Karpas-422 (cell line): ENCODE results near the gene CLCNKB. TPM values are rescaled to one million over a fixed set of nuclear protein-coding genes. Genes with fewer than 3 reads are reported as not detected.

Experiments
- DNase-seq: peaks from one replicate; pipeline ENCODE4 v3.0.0-alpha.2; 2015
- H2AFZ ChIP-seq: fragments of 200-600 bp; sonication (generic); 2 replicates; pipeline ENCODE4 v1.6.1; 2014; ENCODE audit warnings: antibody characterized with exemption, low read length, mixed read lengths
- H3K27ac ChIP-seq: fragments of 200-600 bp; sonication (generic); 2 replicates; pipeline ENCODE4 v1.5.1; 2014; ENCODE audit warnings: mild to moderate bottlenecking, low read length, moderate library complexity
- H3K27me3 ChIP-seq: fragments of 200-600 bp; sonication (generic); 2 replicates; pipeline ENCODE4 v1.6.1; 2014; ENCODE audit warnings: low read length, mixed read lengths
- H3K36me3 ChIP-seq: fragments of 200-600 bp; sonication (generic); 2 replicates; pipeline ENCODE4 v1.6.1; 2014; ENCODE audit warnings: low read length, mixed read lengths; ENCODE audit not compliant: insufficient read depth
- H3K4me1 ChIP-seq: fragments of 200-600 bp; sonication (generic); 2 replicates; pipeline ENCODE4 v1.6.1; 2014; ENCODE audit warnings: mild to moderate bottlenecking, low read length, mixed read lengths
- H3K4me2 ChIP-seq: fragments of 200-600 bp; sonication (generic); 2 replicates; pipeline ENCODE4 v1.6.1; 2014; ENCODE audit warnings: low read length, low read depth, mild to moderate bottlenecking; ENCODE audit not compliant: poor library complexity, severe bottlenecking
- H3K4me3 ChIP-seq: fragments of 200-600 bp; sonication (generic); 2 replicates; pipeline ENCODE4 v1.5.1; 2014; ENCODE audit warnings: mild to moderate bottlenecking, antibody characterized with exemption, low read length, mixed read lengths
- H3K79me2 ChIP-seq: fragments of 200-600 bp; sonication (generic); 2 replicates; pipeline ENCODE4 v1.6.1; 2014; ENCODE audit warnings: mild to moderate bottlenecking, low read length, mixed read lengths
- H3K9ac ChIP-seq: fragments of 200-600 bp; sonication (generic); 2 replicates; pipeline ENCODE4 v1.6.0; 2014; ENCODE audit warnings: low read length
- H3K9me2 ChIP-seq: fragments of 200-600 bp; sonication (generic), shearing (Covaris generic); replicated peaks from 2 replicates; pipeline ENCODE4 v1.6.0; 2014; ENCODE audit warnings: mild to moderate bottlenecking, low read length, moderate library complexity; ENCODE audit not compliant: insufficient read depth
- H3K9me3 ChIP-seq: fragments of 300-700, 200-600 bp; sonication (generic); 2 replicates; pipeline ENCODE4 v1.6.1; 2014; ENCODE audit warnings: low read length, mixed read lengths
- H4K20me1 ChIP-seq: fragments of 200-600 bp; sonication (generic); 2 replicates; pipeline ENCODE4 v1.6.1; 2014; ENCODE audit warnings: mild to moderate bottlenecking, antibody characterized with exemption, low read length, low read depth; ENCODE audit not compliant: insufficient read depth
- total RNA-seq: library from RNA; depleted of rRNA; stranded (reverse); fragments of >200 nt; shearing (Covaris generic); gene quantifications from 2 replicates; pipeline ENCODE4 v1.2.3, GENCODE V29; 2014; ENCODE audit warnings: low replicate concordance

CLCNKB gene
- total RNA-seq, 1 experiment from 2014 or later = not detected

DNA sequence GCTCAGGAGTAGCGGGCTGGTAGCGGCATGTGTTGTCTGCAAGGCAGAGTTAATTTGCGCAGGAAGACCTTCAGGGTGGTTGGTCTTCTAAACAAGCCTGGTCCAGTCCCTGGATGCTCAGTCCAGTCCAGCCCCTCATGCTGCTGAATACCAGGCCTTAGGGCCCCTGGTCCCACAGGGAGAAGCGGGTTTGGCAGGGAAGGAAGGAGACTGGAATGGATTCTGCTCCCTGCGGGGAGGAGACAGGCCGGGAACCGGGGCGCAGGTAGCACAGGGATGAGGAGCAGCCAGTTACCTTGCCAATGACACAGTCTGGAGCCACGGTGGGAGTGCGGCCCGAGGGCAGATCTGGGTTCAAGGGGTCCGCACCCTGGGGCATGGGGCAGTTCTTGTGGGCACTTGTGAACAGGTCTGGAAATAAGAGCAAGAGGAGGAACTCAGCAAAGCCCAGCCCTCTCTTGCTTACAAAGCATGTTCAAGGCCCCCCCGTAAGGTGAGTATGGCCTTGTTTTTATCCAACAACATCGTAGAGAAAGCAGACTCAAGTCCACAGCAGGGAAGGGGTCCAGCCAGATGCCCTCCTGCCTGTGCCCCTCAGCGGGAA, 19.7 kb downstream of the CLCNKB start:
- no peaks in the 10 kb centered on the region for H3K27me3 ChIP-seq
- H3K9ac ChIP-seq = no peak overlapping the region
- no peaks in the 10 kb centered on the region for H3K36me3 ChIP-seq
- H3K27ac ChIP-seq = no peak overlapping the region
- no peaks in the 10 kb centered on the region for H4K20me1 ChIP-seq
- no peak for DNase-seq
- no peaks in the 10 kb centered on the region for H3K79me2 ChIP-seq
- H3K4me2 ChIP-seq = no peak overlapping the region
- no peak overlapping the region for H2AFZ ChIP-seq
- no peaks in the 10 kb centered on the region for H3K9me3 ChIP-seq
- peaks cover 26% of the 10 kb centered on the region for H3K4me1 ChIP-seq
- no peak overlapping the region for H3K4me3 ChIP-seq
- no peaks in the 10 kb centered on the region for H3K9me2 ChIP-seq

DNA sequence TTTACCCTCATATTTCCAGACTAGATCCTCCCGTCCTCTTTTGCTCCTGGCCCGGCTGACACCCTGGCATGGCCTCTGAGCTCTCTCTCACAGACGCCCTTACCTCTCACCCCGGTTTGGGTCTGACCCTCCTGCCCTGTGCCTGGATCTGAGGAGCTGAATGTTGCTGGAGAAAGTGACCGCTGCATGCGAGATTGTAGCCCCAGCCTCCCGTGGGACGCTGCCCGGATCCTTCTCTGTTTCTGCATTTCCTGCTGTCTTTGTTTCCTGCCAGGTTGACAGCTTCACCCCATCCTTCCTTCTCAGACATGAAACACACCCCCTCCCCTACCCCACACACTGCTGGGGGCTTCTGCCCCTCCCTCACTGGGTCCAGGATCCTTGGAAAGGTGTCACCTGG, 20.3 kb downstream of the CLCNKB start:
- Histone ChIP-seq H3K79me2 (no peaks in the 10 kb centered on the region), H3K4me3 (no peak overlapping the region), H3K9ac (no peak overlapping the region), H2AFZ (no peak overlapping the region), H3K27ac (no peak overlapping the region), H3K9me2 (no peaks in the 10 kb centered on the region), H3K36me3 (no peaks in the 10 kb centered on the region), H3K9me3 (no peaks in the 10 kb centered on the region), H4K20me1 (no peaks in the 10 kb centered on the region), H3K27me3 (no peaks in the 10 kb centered on the region), H3K4me2 (no peak overlapping the region), H3K4me1 (peaks cover 26% of the 10 kb centered on the region)
- no peak for DNase-seq

DNA sequence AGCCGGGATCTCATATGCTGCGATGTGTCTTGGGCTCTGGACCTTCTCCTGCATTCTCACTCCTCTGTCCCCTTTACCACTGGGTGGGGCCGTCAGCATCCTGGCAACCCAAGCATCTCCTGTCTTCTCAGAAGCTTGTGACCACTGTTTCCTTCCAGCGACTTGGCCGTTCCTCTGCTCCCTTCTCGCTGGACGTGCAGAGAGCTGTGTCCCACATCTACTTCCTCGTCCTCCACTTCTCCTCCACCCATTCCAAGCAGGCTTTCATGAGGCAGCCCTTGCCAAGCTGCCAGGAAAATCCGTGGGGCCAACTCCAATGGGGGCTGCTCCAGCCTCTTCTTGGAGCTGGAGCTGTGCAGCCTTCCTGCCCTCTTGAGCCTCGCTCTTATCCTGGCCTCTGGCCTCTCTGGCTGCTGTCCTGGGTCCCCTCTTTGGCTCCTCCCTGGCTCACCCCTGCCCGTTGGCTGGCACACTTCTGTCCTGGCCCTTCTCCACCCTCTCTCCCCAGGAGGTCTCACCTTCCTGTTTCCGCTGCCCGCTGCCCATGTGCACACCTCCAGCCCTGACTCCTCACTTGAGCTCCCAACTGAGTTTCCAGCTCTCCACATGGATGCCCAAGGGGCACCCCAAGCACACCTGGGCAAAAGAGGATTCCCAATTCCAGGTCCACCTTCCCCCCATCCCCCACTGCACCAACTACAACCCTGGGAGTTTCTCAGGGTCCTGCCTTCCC, 21.1 kb downstream of the CLCNKB start:
- Histone ChIP-seq H3K4me3 (no peak overlapping the region), H3K4me1 (peaks cover 26% of the 10 kb centered on the region), H3K27me3 (no peaks in the 10 kb centered on the region), H3K9ac (no peak overlapping the region), H3K4me2 (no peak overlapping the region), H2AFZ (no peak overlapping the region), H3K36me3 (no peaks in the 10 kb centered on the region), H3K9me2 (no peaks in the 10 kb centered on the region), H3K9me3 (no peaks in the 10 kb centered on the region), H3K27ac (no peak overlapping the region), H4K20me1 (no peaks in the 10 kb centered on the region), H3K79me2 (no peaks in the 10 kb centered on the region)
- no peak for DNase-seq

DNA sequence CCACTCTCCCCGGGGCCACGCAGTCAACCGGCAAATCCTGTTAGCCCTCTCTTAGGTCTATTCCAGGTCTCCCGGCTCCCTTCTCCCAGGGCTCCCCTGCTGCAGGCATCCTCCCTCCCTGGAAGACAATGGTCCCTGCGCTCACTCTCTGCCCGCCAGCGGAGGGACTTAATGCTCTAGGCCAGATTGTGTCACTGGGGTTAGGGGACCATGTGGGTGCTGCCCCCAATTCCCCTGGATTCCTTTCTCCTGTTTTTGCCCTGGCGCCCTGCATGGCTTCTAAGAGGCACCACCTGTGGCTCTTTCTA, 21.6 kb downstream of the CLCNKB start:
- DNase-seq = no peak
- no peak overlapping the region for H3K4me3 ChIP-seq
- no peak overlapping the region for H2AFZ ChIP-seq
- H3K36me3 ChIP-seq = no peaks in the 10 kb centered on the region
- H3K4me1 ChIP-seq = peaks cover 30% of the 10 kb centered on the region
- H3K9ac ChIP-seq = no peak overlapping the region
- no peaks in the 10 kb centered on the region for H4K20me1 ChIP-seq
- no peaks in the 10 kb centered on the region for H3K9me3 ChIP-seq
- no peak overlapping the region for H3K27ac ChIP-seq
- H3K27me3 ChIP-seq = no peaks in the 10 kb centered on the region
- H3K79me2 ChIP-seq = no peaks in the 10 kb centered on the region
- H3K4me2 ChIP-seq = no peak overlapping the region
- no peaks in the 10 kb centered on the region for H3K9me2 ChIP-seq

DNA sequence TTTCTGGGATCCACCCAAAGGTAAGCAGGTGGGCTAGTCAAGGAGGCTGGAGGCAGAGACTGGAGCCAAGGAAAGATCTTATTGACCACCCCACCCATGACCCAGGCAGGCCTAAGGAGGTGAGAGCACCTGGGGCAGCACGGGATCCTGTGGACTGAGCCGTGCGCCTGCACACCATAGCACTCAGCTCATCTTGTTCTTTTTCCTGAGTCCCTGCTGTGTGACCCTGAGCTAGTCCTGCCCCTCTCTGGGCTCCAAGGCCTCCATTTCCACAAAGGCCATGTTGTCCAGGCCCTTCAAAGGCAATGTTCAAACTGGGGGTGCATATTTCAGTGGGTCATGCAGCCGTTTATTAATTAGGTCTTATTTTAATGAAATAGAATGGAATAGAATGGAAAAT, 22.7 kb downstream of the CLCNKB start:
- H3K36me3 ChIP-seq = no peaks in the 10 kb centered on the region
- H3K9me2 ChIP-seq = no peaks in the 10 kb centered on the region
- no peak overlapping the region for H2AFZ ChIP-seq
- DNase-seq = no peak
- no peaks in the 10 kb centered on the region for H3K27me3 ChIP-seq
- no peak overlapping the region for H3K9ac ChIP-seq
- no peaks in the 10 kb centered on the region for H3K9me3 ChIP-seq
- peak overlapping the region; percentile 17 for H3K4me2 ChIP-seq
- no peak overlapping the region for H3K4me3 ChIP-seq
- no peaks in the 10 kb centered on the region for H4K20me1 ChIP-seq
- no peaks in the 10 kb centered on the region for H3K79me2 ChIP-seq
- peaks cover 24% of the 10 kb centered on the region for H3K4me1 ChIP-seq
- no peak overlapping the region for H3K27ac ChIP-seq

DNA sequence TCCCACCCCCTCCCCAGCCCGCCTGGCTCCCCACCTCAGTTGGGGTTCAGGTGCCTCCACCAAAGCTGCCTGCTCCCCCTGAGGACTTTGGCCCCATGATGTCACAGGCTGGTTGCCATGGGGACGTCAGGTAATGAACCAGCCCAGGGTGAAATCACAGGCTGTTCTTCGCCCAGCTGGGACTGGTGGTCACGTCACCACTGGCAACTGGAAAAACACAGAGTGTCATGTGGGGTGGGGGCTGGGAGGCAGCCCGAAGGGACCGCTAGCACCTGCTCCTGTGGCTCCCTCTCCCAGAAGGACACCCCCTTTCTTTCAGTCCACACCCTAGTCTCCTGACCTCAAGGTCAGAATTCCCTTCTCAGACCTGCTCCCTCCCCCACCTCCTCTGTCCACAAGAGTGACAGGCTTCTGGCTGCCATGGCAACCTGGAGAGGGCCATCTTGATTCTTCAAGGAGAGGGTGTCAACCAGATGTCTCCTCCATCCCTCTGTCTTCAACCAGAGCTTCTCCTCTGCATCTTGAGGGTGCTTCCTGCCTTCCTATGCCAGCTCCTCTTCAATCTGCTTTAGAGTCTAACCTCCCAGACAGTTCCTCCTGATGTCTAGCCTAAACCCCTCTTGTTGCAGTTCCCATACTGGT, 23.7 kb downstream of the CLCNKB start:
- Histone ChIP-seq H3K4me1 (peaks cover 21% of the 10 kb centered on the region), H3K9me3 (no peaks in the 10 kb centered on the region), H3K79me2 (no peaks in the 10 kb centered on the region), H3K27ac (no peak overlapping the region), H3K27me3 (no peaks in the 10 kb centered on the region), H3K9ac (no peak overlapping the region), H3K9me2 (no peaks in the 10 kb centered on the region), H4K20me1 (no peaks in the 10 kb centered on the region), H3K4me2 (no peak overlapping the region), H3K4me3 (no peak overlapping the region), H2AFZ (no peak overlapping the region), H3K36me3 (no peaks in the 10 kb centered on the region)
- DNase-seq = peak; percentile 62

DNA sequence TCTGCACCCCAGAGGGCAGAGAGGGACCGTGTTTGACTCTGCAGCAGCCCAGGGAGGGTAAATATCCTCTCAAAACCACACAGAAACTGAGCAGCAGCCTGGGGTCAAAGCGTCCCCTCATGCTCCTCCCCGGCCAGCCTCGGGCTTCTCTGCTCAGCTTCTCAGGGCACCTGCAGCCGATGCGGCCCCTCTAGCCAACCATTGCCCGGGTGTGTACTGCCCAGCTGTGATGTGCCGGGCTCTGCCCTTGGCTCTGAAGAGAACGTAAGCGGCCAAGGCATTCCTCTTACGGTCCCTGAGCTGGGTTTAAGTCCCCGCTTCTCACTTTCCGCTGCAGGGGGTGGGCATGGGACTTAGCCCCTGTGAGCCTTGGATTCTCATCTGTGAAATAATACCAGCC, 24.4 kb downstream of the CLCNKB start:
- H3K9me2 ChIP-seq = no peaks in the 10 kb centered on the region
- no peak overlapping the region for H3K27ac ChIP-seq
- DNase-seq = no peak
- H3K4me1 ChIP-seq = peaks cover 21% of the 10 kb centered on the region
- no peaks in the 10 kb centered on the region for H3K27me3 ChIP-seq
- no peak overlapping the region for H3K9ac ChIP-seq
- H3K9me3 ChIP-seq = no peaks in the 10 kb centered on the region
- H3K36me3 ChIP-seq = no peaks in the 10 kb centered on the region
- no peaks in the 10 kb centered on the region for H4K20me1 ChIP-seq
- no peak overlapping the region for H3K4me2 ChIP-seq
- H3K79me2 ChIP-seq = no peaks in the 10 kb centered on the region
- H2AFZ ChIP-seq = no peak overlapping the region
- H3K4me3 ChIP-seq = no peak overlapping the region

DNA sequence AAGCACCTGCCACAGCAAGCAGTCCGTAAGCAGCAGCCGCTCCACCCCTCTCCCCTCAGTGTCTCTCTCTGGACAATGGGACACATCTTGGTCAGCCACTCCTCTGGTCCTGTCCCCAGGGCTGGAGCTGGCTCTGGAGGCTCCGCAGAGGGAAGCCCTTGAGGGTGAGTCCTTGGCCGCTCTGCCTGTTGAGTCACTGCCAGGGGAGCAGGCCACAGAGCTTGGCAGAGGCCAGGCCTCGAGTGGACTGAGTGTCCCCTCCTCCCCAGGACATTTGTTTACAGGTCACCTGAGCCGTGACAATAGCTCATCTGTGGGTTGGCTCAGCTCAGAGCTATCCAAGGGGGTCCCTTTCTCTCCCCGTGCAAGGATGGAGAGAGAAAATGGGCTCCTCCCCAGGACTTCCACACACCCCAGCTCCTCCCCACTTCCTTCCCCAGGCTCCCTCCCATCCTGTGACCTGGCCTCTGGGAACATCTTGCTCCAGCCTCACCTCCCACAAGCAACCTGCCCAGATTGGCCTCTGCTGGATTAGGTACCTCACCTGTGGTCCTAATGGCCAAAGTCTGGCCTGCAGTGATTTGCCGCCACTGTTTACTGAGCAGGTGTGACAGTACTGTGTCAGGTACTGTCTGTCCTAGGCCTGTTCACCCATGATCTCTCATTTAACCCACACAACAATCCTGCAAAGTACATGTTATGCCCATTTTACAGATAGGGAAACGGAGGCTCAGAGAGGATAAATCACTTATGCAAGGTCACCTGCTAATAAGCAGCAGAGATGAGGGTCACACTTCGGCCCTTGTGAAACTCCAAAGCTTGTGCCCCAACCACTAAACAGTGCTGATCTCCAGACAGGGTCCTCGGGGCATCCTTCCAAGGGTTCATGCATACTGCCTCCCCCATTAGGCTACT, 25.0 kb downstream of the CLCNKB start:
- no peaks in the 10 kb centered on the region for H3K9me3 ChIP-seq
- H3K4me2 ChIP-seq = no peak overlapping the region
- H3K4me1 ChIP-seq = peaks cover 22% of the 10 kb centered on the region
- H3K4me3 ChIP-seq = no peak overlapping the region
- no peaks in the 10 kb centered on the region for H3K9me2 ChIP-seq
- no peak overlapping the region for H3K9ac ChIP-seq
- no peaks in the 10 kb centered on the region for H4K20me1 ChIP-seq
- no peak overlapping the region for H3K27ac ChIP-seq
- DNase-seq = no peak
- no peak overlapping the region for H2AFZ ChIP-seq
- H3K27me3 ChIP-seq = no peaks in the 10 kb centered on the region
- H3K79me2 ChIP-seq = no peaks in the 10 kb centered on the region
- H3K36me3 ChIP-seq = no peaks in the 10 kb centered on the region
